HUES6 (cell line): ENCODE results near the gene PRKG1.

ENCODE experiments used
- H3K27ac ChIP-seq: 2 replicates; pipeline ENCODE4 v1.7.0; 2013; ENCODE audit warnings: low read depth, mild to moderate bottlenecking, low read length, inconsistent platforms
- H3K27me3 ChIP-seq: 2 replicates; pipeline ENCODE4 v1.6.1; 2013; ENCODE audit warnings: low read length; ENCODE audit not compliant: control insufficient read depth, insufficient read depth
- H3K36me3 ChIP-seq: 2 replicates; pipeline ENCODE4 v1.6.1; 2013; ENCODE audit warnings: low read length; ENCODE audit not compliant: control insufficient read depth, insufficient read depth
- H3K4me1 ChIP-seq: 2 replicates; pipeline ENCODE4 v1.6.1; 2013; ENCODE audit warnings: low read length; ENCODE audit not compliant: control insufficient read depth, insufficient read depth
- H3K4me3 ChIP-seq: 2 replicates; pipeline ENCODE4 v1.5.1; 2013; ENCODE audit warnings: low read depth, low read length
- H3K9ac ChIP-seq: one replicate; pipeline ENCODE4 v1.6.1; 2013; ENCODE audit warnings: mild to moderate bottlenecking, low read length
- H3K9me3 ChIP-seq: 2 replicates; pipeline ENCODE4 v1.6.1; 2013; ENCODE audit warnings: low read depth, low read length; ENCODE audit not compliant: control insufficient read depth, insufficient read depth

PRKG1 gene

GRCh38 chr10:51624013-51624412 is 549.7 kb downstream of the PRKG1 start:
- Histone ChIP-seq H3K36me3 (no peaks in the 10 kb centered on the region), H3K27ac (no peak overlapping the region), H3K9me3 (no peaks in the 10 kb centered on the region), H3K9ac (no peak overlapping the region), H3K27me3 (no peaks in the 10 kb centered on the region), H3K4me1 (peaks cover 7% of the 10 kb centered on the region; the same call in 1 of the 2 replicates), H3K4me3 (no peak overlapping the region)

GRCh38 chr10:51629934-51630639 is 555.8 kb downstream of the PRKG1 start:
- no peak overlapping the region for H3K27ac ChIP-seq
- H3K4me1 ChIP-seq = no peaks in the 10 kb centered on the region
- H3K9me3 ChIP-seq = no peaks in the 10 kb centered on the region
- H3K4me3 ChIP-seq = no peak overlapping the region
- H3K9ac ChIP-seq = no peak overlapping the region
- no peaks in the 10 kb centered on the region for H3K36me3 ChIP-seq
- H3K27me3 ChIP-seq = no peaks in the 10 kb centered on the region

DNA sequence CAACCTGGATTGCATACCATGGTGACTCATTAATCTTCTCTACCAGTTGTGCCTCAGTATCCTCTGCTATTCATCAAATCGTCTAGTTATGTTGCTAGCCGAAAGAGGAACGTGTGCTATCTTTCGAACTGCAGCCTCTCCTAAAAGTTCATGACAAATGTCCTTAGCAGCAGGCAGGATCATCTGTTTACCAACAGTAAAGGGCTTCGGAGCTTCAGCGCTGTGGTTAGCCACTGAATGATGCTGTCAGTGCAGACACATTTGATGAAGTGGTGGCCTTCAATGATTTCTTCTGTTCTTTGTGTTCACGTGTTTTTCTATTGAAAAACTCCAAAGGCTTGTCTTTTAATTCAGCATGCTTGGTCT is 556.3 kb downstream of the PRKG1 start:
- Histone ChIP-seq H3K9me3 (no peaks in the 10 kb centered on the region), H3K4me1 (no peaks in the 10 kb centered on the region), H3K27me3 (no peaks in the 10 kb centered on the region), H3K36me3 (no peaks in the 10 kb centered on the region), H3K9ac (no peak overlapping the region), H3K4me3 (no peak overlapping the region), H3K27ac (no peak overlapping the region)

DNA sequence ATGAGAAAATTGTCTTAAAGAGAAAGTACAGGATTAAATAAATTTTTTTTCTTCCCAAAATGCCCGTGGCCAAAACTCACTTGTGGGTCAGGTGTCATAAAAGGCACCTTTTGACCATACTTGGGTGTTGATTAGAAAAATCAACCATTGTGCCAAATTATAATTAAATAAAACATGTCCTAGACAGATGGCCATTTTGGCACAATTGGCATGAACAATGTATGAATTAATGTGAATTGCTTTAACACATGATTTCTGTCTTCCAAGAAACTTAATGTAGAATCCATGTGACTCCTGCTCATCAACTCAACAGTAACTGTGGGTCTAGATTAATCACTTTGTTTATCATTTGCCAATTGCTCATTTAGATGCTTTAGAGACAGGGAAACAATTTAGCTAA is 561.1 kb downstream of the PRKG1 start:
- Histone ChIP-seq H3K4me3 (no peak overlapping the region), H3K4me1 (no peaks in the 10 kb centered on the region), H3K9me3 (no peaks in the 10 kb centered on the region), H3K27me3 (no peaks in the 10 kb centered on the region), H3K27ac (no peak overlapping the region), H3K36me3 (no peaks in the 10 kb centered on the region), H3K9ac (no peak overlapping the region)

DNA sequence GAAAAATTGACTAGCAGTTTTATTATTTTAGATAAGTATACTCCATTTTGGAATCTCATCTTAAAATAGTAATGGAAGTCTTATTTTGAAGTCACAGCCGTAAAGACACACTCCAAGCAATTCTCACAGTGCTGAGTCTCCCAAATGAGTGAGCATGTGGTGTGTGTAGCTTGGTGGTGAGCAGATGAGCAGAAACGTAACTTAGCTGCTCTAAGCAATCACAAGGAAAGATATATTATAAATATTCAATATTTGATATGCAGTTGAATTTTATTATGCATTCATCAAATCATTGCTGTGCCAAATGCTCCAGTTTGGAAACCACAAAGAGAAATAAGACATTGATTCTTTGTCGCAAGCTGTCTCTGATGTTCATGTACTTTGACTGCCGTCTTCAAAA is 563.9 kb downstream of the PRKG1 start:
- Histone ChIP-seq H3K4me1 (no peaks in the 10 kb centered on the region), H3K36me3 (no peaks in the 10 kb centered on the region), H3K4me3 (no peak overlapping the region)

GRCh38 chr10:51638737-51639136 is 564.5 kb downstream of the PRKG1 start:
- Histone ChIP-seq H3K9me3 (no peaks in the 10 kb centered on the region), H3K4me1 (no peaks in the 10 kb centered on the region), H3K4me3 (no peak overlapping the region), H3K9ac (no peak overlapping the region), H3K36me3 (no peaks in the 10 kb centered on the region), H3K27me3 (no peaks in the 10 kb centered on the region), H3K27ac (no peak overlapping the region)

More for the DNA sequence above, 563.9 kb downstream of the PRKG1 start:
- Histone ChIP-seq H3K27ac (no peak overlapping the region), H3K9me3 (no peaks in the 10 kb centered on the region), H3K27me3 (no peaks in the 10 kb centered on the region), H3K9ac (no peak overlapping the region)

- Histone ChIP-seq H3K4me3 (no peak overlapping the region), H3K27ac (no peak overlapping the region), H3K4me1 (no peaks in the 10 kb centered on the region), H3K9me3 (no peaks in the 10 kb centered on the region), H3K9ac (no peak overlapping the region), H3K27me3 (no peaks in the 10 kb centered on the region), H3K36me3 (no peaks in the 10 kb centered on the region)
Measured at GRCh38 chr10:51640120-51640819, 566.0 kb downstream of the PRKG1 start.

GRCh38 chr10:51642581-51642980 is 568.3 kb downstream of the PRKG1 start:
- no peaks in the 10 kb centered on the region for H3K36me3 ChIP-seq
- no peaks in the 10 kb centered on the region for H3K27me3 ChIP-seq
- no peak overlapping the region for H3K27ac ChIP-seq
- H3K4me3 ChIP-seq = no peak overlapping the region
- no peaks in the 10 kb centered on the region for H3K4me1 ChIP-seq
- no peak overlapping the region for H3K9ac ChIP-seq
- H3K9me3 ChIP-seq = no peaks in the 10 kb centered on the region

DNA sequence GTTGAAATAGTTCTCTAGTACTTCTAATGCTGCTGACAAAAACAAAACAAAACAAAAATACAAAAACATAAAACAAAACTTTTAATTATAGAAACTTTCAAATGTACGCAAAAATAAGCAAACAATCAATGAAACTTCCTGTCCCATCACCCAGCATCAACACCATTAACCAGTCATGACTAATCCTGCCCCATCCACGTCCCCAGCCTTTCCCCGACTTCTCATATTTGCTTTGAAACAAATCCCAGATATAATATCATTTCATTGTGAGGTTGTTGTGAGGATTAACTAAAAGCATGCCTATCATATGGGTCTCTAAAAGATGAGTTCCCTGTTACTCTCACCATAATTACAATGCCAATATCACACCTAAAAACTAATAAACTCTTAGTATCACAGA is 569.4 kb downstream of the PRKG1 start:
- H3K9ac ChIP-seq = no peak overlapping the region
- H3K9me3 ChIP-seq = no peaks in the 10 kb centered on the region
- H3K4me1 ChIP-seq = no peaks in the 10 kb centered on the region
- no peak overlapping the region for H3K4me3 ChIP-seq
- no peak overlapping the region for H3K27ac ChIP-seq
- H3K36me3 ChIP-seq = no peaks in the 10 kb centered on the region
- no peaks in the 10 kb centered on the region for H3K27me3 ChIP-seq

GRCh38 chr10:51649064-51649463 is 574.8 kb downstream of the PRKG1 start:
- Histone ChIP-seq H3K27ac (no peak overlapping the region), H3K27me3 (no peaks in the 10 kb centered on the region), H3K4me1 (no peaks in the 10 kb centered on the region), H3K36me3 (no peaks in the 10 kb centered on the region), H3K9ac (no peak overlapping the region), H3K4me3 (no peak overlapping the region), H3K9me3 (no peaks in the 10 kb centered on the region)

DNA sequence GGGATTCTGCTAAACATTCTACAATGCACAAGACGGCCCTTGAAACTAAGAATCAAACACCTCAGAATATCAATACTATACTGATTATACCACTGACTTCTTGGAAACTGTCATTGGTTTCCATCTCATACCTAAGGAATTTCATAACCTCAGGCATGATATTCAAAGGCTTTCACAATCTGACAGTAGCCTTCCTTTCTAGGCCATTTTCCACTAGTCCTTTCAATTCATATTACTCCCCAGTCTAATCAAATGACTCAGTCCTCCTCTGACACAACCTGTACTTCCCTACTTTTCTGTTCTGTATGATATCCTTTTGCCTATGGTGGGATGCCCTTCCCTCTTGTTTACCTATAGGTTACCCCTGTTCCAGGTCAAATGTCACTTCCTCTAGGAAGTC is 576.8 kb downstream of the PRKG1 start:
- no peak overlapping the region for H3K27ac ChIP-seq
- H3K4me1 ChIP-seq = no peaks in the 10 kb centered on the region
- H3K4me3 ChIP-seq = no peak overlapping the region
- no peak overlapping the region for H3K9ac ChIP-seq
- H3K27me3 ChIP-seq = no peaks in the 10 kb centered on the region
- no peaks in the 10 kb centered on the region for H3K36me3 ChIP-seq
- H3K9me3 ChIP-seq = no peaks in the 10 kb centered on the region
